Neural crest cell (in vitro differentiated cells): ENCODE data around the gene IGFBP7. TPM values are rescaled to one million over a fixed set of nuclear protein-coding genes. Genes with fewer than 3 reads are reported as not detected.
A peak's percentile ranks its signal among the peaks of the same experiment; 100 is the strongest.

Experiments
- DNase-seq: peaks from one replicate; pipeline ENCODE4 v3.0.0; 2021; ENCODE audit warnings: low read depth, mixed read lengths, low spot score
- H3K27ac Mint-ChIP-seq: one replicate; pipeline ENCODE4 v1.8.0; 2021; ENCODE audit warnings: mild to moderate bottlenecking, mixed read lengths; ENCODE audit not compliant: unreplicated experiment
- H3K27me3 Mint-ChIP-seq: 2 replicates; pipeline ENCODE4 v1.8.0; 2021; ENCODE audit warnings: low read depth, mild to moderate bottlenecking, mixed read lengths
- H3K36me3 Mint-ChIP-seq: 2 replicates; pipeline ENCODE4 v1.8.0; 2021; ENCODE audit warnings: low read depth, mild to moderate bottlenecking, mixed read lengths
- H3K4me1 Mint-ChIP-seq: 2 replicates; pipeline ENCODE4 v1.8.0; 2021; ENCODE audit warnings: mixed read lengths
- H3K4me3 Mint-ChIP-seq: one replicate; pipeline ENCODE4 v1.8.0; 2021; ENCODE audit warnings: mild to moderate bottlenecking, mixed read lengths
- H3K9me3 Mint-ChIP-seq: 2 replicates; pipeline ENCODE4 v1.8.0; 2021; ENCODE audit warnings: mixed read lengths
- CTCF ChIP-seq: fragments of 200-600 bp; sonication (generic); conservative IDR thresholded peaks from 2 replicates; pipeline ENCODE4 v1.5.0; 2021; ENCODE audit warnings: antibody characterized with exemption, mild to moderate bottlenecking
- total RNA-seq: library from RNA; stranded (reverse); gene quantifications from 2 replicates; pipeline ENCODE4 v1.2.1, GENCODE V29; 2021

Gene IGFBP7
- total RNA-seq, 1 donor from 2014 or later = 0.82 TPM

- H3K27me3 Mint-ChIP-seq = peaks cover 2% of the 10 kb centered on the region
- no peak overlapping the region for H3K4me3 Mint-ChIP-seq
- no peak for DNase-seq
- no peak for TF ChIP-seq CTCF
- peaks cover 6% of the 10 kb centered on the region for H3K9me3 Mint-ChIP-seq
- peaks cover 12% of the 10 kb centered on the region for H3K4me1 Mint-ChIP-seq
- H3K36me3 Mint-ChIP-seq = no peaks in the 10 kb centered on the region
- no peak overlapping the region for H3K27ac Mint-ChIP-seq
Observed at GRCh38 chr4:57059890-57060716, 50.1 kb downstream of the IGFBP7 start.

- H3K4me3 Mint-ChIP-seq = no peak overlapping the region
- peaks cover 9% of the 10 kb centered on the region for H3K4me1 Mint-ChIP-seq
- no peak overlapping the region for H3K27ac Mint-ChIP-seq
Observed at GRCh38 chr4:57055886-57056285, 54.3 kb downstream of the IGFBP7 start.

GRCh38 chr4:57053508-57053907 lies 56.7 kb downstream of the IGFBP7 start:
- TF ChIP-seq CTCF = no peak
- H3K27ac Mint-ChIP-seq = no peak overlapping the region
- no peaks in the 10 kb centered on the region for H3K36me3 Mint-ChIP-seq
- no peak for DNase-seq
- H3K27me3 Mint-ChIP-seq = peaks cover 7% of the 10 kb centered on the region
- peaks cover 9% of the 10 kb centered on the region for H3K4me1 Mint-ChIP-seq
- H3K4me3 Mint-ChIP-seq = no peak overlapping the region
- no peaks in the 10 kb centered on the region for H3K9me3 Mint-ChIP-seq

More at GRCh38 chr4:57055886-57056285, 54.3 kb downstream of the IGFBP7 start:
- TF ChIP-seq CTCF = no peak
- no peaks in the 10 kb centered on the region for H3K36me3 Mint-ChIP-seq
- H3K27me3 Mint-ChIP-seq = peaks cover 7% of the 10 kb centered on the region
- DNase-seq = no peak
- peaks cover 6% of the 10 kb centered on the region for H3K9me3 Mint-ChIP-seq

GRCh38 chr4:57051524-57051923 lies 58.7 kb downstream of the IGFBP7 start:
- Mint-ChIP-seq H3K27ac (no peak overlapping the region), H3K36me3 (no peaks in the 10 kb centered on the region), H3K27me3 (peaks cover 7% of the 10 kb centered on the region), H3K4me3 (no peak overlapping the region), H3K9me3 (peaks cover 2% of the 10 kb centered on the region), H3K4me1 (peaks cover 9% of the 10 kb centered on the region)
- TF ChIP-seq CTCF = no peak
- DNase-seq = no peak

GRCh38 chr4:57051095-57051494 lies 59.1 kb downstream of the IGFBP7 start:
- Mint-ChIP-seq H3K27me3 (peaks cover 7% of the 10 kb centered on the region), H3K9me3 (peaks cover 3% of the 10 kb centered on the region), H3K36me3 (no peaks in the 10 kb centered on the region), H3K4me1 (peaks cover 5% of the 10 kb centered on the region), H3K4me3 (no peak overlapping the region), H3K27ac (peak overlapping the region; percentile 38)
- TF ChIP-seq CTCF = no peak
- DNase-seq = no peak
